Progenitor cell of endocrine pancreas (in vitro differentiated cells): ENCODE measurements around the gene WWC2. TPM values are rescaled to one million over a fixed set of nuclear protein-coding genes. Genes with fewer than 3 reads are reported as not detected.

Experiments
- DNase-seq: peaks from one replicate; pipeline ENCODE4 v3.0.0; 2021; ENCODE audit warnings: low spot score; ENCODE audit not compliant: unreplicated experiment
- H3K27ac Mint-ChIP-seq: 2 replicates; pipeline ENCODE4 v1.8.0; 2021; ENCODE audit warnings: mild to moderate bottlenecking, moderate library complexity, mixed read lengths
- H3K27me3 Mint-ChIP-seq: 2 replicates; pipeline ENCODE4 v1.8.0; 2021; ENCODE audit warnings: mixed read lengths
- H3K36me3 Mint-ChIP-seq: 2 replicates; pipeline ENCODE4 v1.8.0; 2022; ENCODE audit warnings: mixed read lengths; ENCODE audit not compliant: insufficient read depth
- H3K4me1 Mint-ChIP-seq: 2 replicates; pipeline ENCODE4 v1.8.0; 2021; ENCODE audit warnings: low read depth, mixed read lengths
- H3K4me3 Mint-ChIP-seq: 2 replicates; pipeline ENCODE4 v1.8.0; 2021; ENCODE audit warnings: low read depth, mild to moderate bottlenecking, moderate library complexity, mixed read lengths
- H3K9me3 Mint-ChIP-seq: 2 replicates; pipeline ENCODE4 v1.8.0; 2021; ENCODE audit warnings: low read depth, mixed read lengths
- total RNA-seq: library from RNA; stranded (reverse); gene quantifications from 2 replicates; pipeline ENCODE4 v1.2.1, GENCODE V29; 2021
- TF ChIP-seq, protein P1 (sequence below): fragments of 200-600 bp; sonication (generic); IDR thresholded peaks from one replicate; pipeline ENCODE4 v1.5.0; 2021; ENCODE audit warnings: antibody characterized with exemption, mild to moderate bottlenecking; ENCODE audit not compliant: unreplicated experiment

Gene WWC2
- total RNA-seq, 1 donor from 2014 or later = 57.0 TPM

GRCh38 chr4:183253451-183253850 is 154.4 kb downstream of the WWC2 start:
- TF ChIP-seq, protein P1, sequence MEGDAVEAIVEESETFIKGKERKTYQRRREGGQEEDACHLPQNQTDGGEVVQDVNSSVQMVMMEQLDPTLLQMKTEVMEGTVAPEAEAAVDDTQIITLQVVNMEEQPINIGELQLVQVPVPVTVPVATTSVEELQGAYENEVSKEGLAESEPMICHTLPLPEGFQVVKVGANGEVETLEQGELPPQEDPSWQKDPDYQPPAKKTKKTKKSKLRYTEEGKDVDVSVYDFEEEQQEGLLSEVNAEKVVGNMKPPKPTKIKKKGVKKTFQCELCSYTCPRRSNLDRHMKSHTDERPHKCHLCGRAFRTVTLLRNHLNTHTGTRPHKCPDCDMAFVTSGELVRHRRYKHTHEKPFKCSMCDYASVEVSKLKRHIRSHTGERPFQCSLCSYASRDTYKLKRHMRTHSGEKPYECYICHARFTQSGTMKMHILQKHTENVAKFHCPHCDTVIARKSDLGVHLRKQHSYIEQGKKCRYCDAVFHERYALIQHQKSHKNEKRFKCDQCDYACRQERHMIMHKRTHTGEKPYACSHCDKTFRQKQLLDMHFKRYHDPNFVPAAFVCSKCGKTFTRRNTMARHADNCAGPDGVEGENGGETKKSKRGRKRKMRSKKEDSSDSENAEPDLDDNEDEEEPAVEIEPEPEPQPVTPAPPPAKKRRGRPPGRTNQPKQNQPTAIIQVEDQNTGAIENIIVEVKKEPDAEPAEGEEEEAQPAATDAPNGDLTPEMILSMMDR = no peak
- H3K27ac Mint-ChIP-seq = peak overlapping the region; percentile 59

DNA sequence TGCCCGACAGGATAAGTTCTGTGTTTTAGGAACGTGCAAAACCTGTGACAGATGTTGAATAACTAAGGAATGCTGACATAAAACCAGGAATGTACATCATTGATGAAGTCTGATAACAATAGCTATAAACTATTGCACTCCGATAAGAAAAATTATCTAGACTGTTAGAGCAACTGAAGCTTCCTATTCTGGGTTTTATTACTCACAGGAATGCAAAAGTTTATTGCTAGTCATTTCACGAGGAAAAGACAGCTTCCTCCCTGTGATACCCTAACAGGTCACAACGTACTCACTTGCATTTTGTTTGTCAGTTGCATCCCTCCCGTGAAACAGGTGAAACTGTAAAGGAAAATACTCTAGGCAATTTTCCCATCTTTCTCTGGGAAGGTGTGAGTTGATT is 155.1 kb downstream of the WWC2 start:
- no peak for DNase-seq
- H3K4me1 Mint-ChIP-seq = peaks cover 21% of the 10 kb centered on the region
- H3K4me3 Mint-ChIP-seq = no peak overlapping the region
- H3K9me3 Mint-ChIP-seq = no peaks in the 10 kb centered on the region
- no peak overlapping the region for H3K27ac Mint-ChIP-seq
- peaks cover 7% of the 10 kb centered on the region for H3K36me3 Mint-ChIP-seq
- TF ChIP-seq, protein P1 = no peak
- no peaks in the 10 kb centered on the region for H3K27me3 Mint-ChIP-seq

More at GRCh38 chr4:183253451-183253850, 154.4 kb downstream of the WWC2 start:
- Mint-ChIP-seq H3K27me3 (no peaks in the 10 kb centered on the region), H3K36me3 (peaks cover 7% of the 10 kb centered on the region), H3K4me1 (peaks cover 21% of the 10 kb centered on the region), H3K4me3 (no peak overlapping the region), H3K9me3 (no peaks in the 10 kb centered on the region)
- DNase-seq = no peak

DNA sequence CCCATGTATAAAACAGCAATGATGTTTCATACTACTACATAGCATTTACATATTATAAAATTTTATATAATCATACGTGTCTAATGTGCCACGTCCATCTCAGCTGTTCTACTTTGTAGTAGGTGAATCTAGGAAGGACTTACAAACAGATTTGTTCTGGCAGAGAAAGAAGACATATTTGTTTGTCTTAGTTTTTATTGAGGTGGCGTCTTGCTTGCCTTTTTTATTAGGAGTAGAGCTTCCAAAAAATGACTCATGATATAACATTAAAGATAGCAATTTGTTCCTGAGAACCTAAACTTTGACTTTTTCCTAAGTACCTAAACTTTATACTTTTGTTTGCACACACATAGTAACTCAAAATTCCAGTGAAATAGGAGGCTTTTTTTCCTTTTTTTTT is 156.4 kb downstream of the WWC2 start:
- H3K9me3 Mint-ChIP-seq = no peaks in the 10 kb centered on the region
- H3K27ac Mint-ChIP-seq = no peak overlapping the region
- peaks cover 7% of the 10 kb centered on the region for H3K36me3 Mint-ChIP-seq
- no peak overlapping the region for H3K4me3 Mint-ChIP-seq
- no peak for DNase-seq
- no peaks in the 10 kb centered on the region for H3K27me3 Mint-ChIP-seq
- TF ChIP-seq, protein P1 = no peak
- peaks cover 16% of the 10 kb centered on the region for H3K4me1 Mint-ChIP-seq

DNA sequence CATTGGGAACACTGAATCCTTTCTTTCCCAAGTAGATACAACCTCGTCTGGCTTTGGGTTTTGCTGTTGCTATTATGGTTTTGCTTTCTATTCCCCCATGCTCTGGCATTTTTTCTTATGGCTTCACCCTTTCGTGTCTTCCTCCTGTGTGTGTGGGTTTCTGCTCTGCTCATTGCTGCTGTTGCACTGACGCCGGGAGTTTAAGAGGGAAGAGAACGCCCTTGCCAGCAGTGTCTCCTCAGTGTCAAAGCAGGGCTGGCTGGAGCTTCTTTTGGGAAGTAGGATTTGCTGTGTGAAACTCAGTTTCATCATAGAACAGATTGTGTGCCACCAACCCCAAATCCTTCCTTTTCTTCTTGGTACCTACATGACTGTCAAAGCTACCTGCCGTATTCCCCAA is 157.3 kb downstream of the WWC2 start:
- peak overlapping the region; percentile 3 for H3K27ac Mint-ChIP-seq
- peaks cover 7% of the 10 kb centered on the region for H3K36me3 Mint-ChIP-seq
- H3K27me3 Mint-ChIP-seq = no peaks in the 10 kb centered on the region
- no peak for DNase-seq
- TF ChIP-seq, protein P1 = no peak
- no peak overlapping the region for H3K4me3 Mint-ChIP-seq
- peaks cover 14% of the 10 kb centered on the region for H3K4me1 Mint-ChIP-seq
- H3K9me3 Mint-ChIP-seq = no peaks in the 10 kb centered on the region

DNA sequence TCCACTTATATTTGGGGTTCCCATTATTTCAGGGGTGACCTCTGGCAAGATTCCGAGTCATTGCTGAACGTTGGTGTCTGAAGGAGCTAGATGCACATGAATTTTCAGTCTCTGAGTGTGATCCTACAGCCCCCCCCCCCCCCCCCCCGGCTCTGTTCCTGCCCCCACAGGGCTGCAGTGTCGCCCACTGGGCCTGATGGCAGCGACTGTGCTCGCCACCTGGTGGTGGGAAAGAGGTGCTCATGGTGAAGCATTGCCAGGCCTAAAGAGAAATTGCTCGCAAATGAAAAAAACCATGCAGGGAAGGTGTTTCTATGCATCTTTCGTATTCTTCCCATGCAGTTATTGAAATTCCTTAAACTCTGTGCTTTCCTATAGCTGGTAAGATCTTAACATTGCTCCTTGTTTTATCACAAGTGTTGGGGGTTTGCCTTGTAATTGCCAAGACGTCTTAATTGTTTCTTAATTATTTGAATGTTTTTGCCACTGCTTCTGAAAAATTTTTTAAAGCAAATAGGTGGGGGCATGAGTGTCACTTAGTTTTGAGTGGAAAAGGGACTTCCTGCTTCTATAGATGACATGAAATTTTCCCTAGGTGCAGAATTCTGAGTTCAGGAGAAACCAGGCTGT is 157.8 kb downstream of the WWC2 start:
- Mint-ChIP-seq H3K27me3 (no peaks in the 10 kb centered on the region), H3K36me3 (peaks cover 7% of the 10 kb centered on the region), H3K27ac (peak overlapping the region; percentile 3), H3K4me1 (peaks cover 13% of the 10 kb centered on the region), H3K4me3 (no peak overlapping the region), H3K9me3 (no peaks in the 10 kb centered on the region)
- TF ChIP-seq, protein P1 = peak; percentile 77
- peak; percentile 34 for DNase-seq
